Parathyroid adenoma (tissue), 2 donors: ENCODE results near the gene ITGB5.

Experiments used
- H2AFZ ChIP-seq: fragments of 300-600 bp; sonication (generic); one replicate; pipeline ENCODE4 v1.7.0; 2017; ENCODE audit warnings: antibody characterized with exemption, mild to moderate bottlenecking
- H3K27ac ChIP-seq: fragments of 300-600 bp; sonication (generic); one replicate; pipeline ENCODE4 v1.7.0; 2017
- H3K27me3 ChIP-seq: fragments of 300-600 bp; sonication (generic); one replicate; pipeline ENCODE4 v1.7.0; 2017; ENCODE audit warnings: low read length; ENCODE audit not compliant: control insufficient read depth, insufficient read depth
- H3K36me3 ChIP-seq: fragments of 300-600 bp; sonication (generic); one replicate; pipeline ENCODE4 v1.7.0; 2017; ENCODE audit warnings: low read length; ENCODE audit not compliant: control insufficient read depth, insufficient read depth
- H3K4me1 ChIP-seq: fragments of 300-600 bp; sonication (generic); one replicate; pipeline ENCODE4 v1.7.0; 2017; ENCODE audit warnings: control low read depth
- H3K4me2 ChIP-seq: fragments of 300-600 bp; sonication (generic); one replicate; pipeline ENCODE4 v1.7.0; 2017; ENCODE audit warnings: low read length
- H3K4me3 ChIP-seq: fragments of 300-600 bp; sonication (generic); one replicate; pipeline ENCODE4 v1.7.0; 2017; ENCODE audit warnings: low read depth, low read length
- H3K79me2 ChIP-seq: fragments of 300-600 bp; sonication (generic); one replicate; pipeline ENCODE4 v1.7.0; 2017; ENCODE audit warnings: control low read depth
- H3K9ac ChIP-seq: fragments of 300-600 bp; sonication (generic); one replicate; pipeline ENCODE4 v1.7.0; 2017; ENCODE audit warnings: mild to moderate bottlenecking
- H3K9me3 ChIP-seq: fragments of 300-600 bp; sonication (generic); one replicate; pipeline ENCODE4 v1.7.0; 2017; ENCODE audit warnings: low read length; ENCODE audit not compliant: control insufficient read depth
- TF ChIP-seq, protein P1 (sequence below): fragments of 300-600 bp; sonication (generic); IDR thresholded peaks from one replicate; pipeline ENCODE4 v1.7.0; 2017; ENCODE audit warnings: antibody characterized with exemption, mild to moderate bottlenecking
- donor health status: primary hyperparathyroidism.

Gene ITGB5

DNA sequence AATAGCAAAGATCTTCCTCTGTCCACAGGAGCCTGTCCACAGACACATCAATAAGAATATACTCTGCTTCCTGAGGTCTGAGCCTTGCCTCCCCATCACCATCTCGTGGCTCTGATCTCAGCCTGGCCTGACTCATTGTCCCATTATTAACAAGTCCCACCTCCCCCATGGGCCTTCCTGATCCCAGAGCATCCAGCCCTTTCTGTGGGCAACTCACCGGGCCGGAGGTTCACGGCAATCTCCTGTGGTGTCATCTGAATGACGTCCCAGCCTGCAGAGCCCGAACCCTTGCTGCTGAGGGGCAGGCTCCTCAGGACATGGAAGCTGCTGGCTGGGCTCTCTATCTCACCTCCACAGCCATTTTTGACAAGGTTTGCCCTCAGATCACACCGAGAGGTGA, 28.1 kb downstream of the ITGB5 start:
- no peaks in the 10 kb centered on the region for H3K27me3 ChIP-seq
- no peak overlapping the region for H3K27ac ChIP-seq
- no peaks in the 10 kb centered on the region for H3K36me3 ChIP-seq
- H2AFZ ChIP-seq, result no peak overlapping the region
- H3K9ac ChIP-seq, result no peak overlapping the region
- H3K4me2 ChIP-seq, result no peak overlapping the region
- no peak overlapping the region for H3K4me3 ChIP-seq
- peaks cover 2% of the 10 kb centered on the region for H3K79me2 ChIP-seq
- no peaks in the 10 kb centered on the region for H3K9me3 ChIP-seq
- no peaks in the 10 kb centered on the region for H3K4me1 ChIP-seq
- TF ChIP-seq, protein P1, sequence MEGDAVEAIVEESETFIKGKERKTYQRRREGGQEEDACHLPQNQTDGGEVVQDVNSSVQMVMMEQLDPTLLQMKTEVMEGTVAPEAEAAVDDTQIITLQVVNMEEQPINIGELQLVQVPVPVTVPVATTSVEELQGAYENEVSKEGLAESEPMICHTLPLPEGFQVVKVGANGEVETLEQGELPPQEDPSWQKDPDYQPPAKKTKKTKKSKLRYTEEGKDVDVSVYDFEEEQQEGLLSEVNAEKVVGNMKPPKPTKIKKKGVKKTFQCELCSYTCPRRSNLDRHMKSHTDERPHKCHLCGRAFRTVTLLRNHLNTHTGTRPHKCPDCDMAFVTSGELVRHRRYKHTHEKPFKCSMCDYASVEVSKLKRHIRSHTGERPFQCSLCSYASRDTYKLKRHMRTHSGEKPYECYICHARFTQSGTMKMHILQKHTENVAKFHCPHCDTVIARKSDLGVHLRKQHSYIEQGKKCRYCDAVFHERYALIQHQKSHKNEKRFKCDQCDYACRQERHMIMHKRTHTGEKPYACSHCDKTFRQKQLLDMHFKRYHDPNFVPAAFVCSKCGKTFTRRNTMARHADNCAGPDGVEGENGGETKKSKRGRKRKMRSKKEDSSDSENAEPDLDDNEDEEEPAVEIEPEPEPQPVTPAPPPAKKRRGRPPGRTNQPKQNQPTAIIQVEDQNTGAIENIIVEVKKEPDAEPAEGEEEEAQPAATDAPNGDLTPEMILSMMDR, result no peak

DNA sequence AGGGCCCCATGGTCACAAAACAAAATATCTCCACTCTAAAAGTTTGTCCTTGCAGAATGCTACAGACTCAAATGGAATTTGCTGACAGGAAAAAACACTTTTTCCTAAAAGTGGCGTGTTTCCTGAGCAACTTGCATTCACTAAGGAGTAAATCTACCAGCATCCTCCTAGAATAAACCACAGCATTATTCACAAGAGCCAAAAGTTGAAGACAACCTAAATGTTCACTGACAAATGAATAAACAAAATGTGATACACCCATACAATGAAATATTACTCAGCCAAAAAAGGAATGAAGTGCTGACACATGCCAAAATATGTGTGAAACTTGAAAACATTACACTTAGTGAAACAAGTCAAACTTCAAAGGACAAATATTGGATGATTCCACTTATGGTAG, 28.9 kb downstream of the ITGB5 start:
- Histone ChIP-seq H3K4me1 (no peaks in the 10 kb centered on the region), H3K9me3 (no peaks in the 10 kb centered on the region), H3K27ac (no peak overlapping the region), H3K4me3 (no peak overlapping the region), H3K79me2 (peaks cover 2% of the 10 kb centered on the region), H2AFZ (no peak overlapping the region), H3K36me3 (no peaks in the 10 kb centered on the region), H3K9ac (no peak overlapping the region), H3K4me2 (no peak overlapping the region), H3K27me3 (no peaks in the 10 kb centered on the region)
- TF ChIP-seq, protein P1, result no peak

DNA sequence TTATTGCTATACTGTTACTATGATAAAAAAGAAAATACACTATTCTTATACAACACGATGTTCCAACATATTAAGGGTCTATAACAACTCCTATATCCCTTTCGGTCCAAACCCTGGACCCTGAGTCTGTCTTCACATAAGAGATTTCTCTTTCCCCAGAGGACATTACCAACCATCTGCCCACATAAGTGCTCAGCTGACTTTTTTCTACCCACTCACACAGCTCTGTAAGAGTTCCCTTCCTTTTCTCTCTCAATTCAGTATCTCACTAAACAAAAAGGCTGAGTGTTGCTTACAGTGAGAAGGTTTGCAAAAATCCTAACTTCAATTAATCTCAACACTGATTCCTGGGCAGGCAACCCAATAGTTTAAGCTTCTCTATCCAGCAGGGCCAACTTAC, 30.5 kb downstream of the ITGB5 start:
- no peak overlapping the region for H3K9ac ChIP-seq
- H3K9me3 ChIP-seq, result no peaks in the 10 kb centered on the region
- H2AFZ ChIP-seq, result no peak overlapping the region
- TF ChIP-seq, protein P1, result no peak
- H3K4me1 ChIP-seq, result no peaks in the 10 kb centered on the region
- no peaks in the 10 kb centered on the region for H3K36me3 ChIP-seq
- no peak overlapping the region for H3K4me2 ChIP-seq
- peaks cover 2% of the 10 kb centered on the region for H3K79me2 ChIP-seq
- no peaks in the 10 kb centered on the region for H3K27me3 ChIP-seq
- H3K27ac ChIP-seq, result no peak overlapping the region
- H3K4me3 ChIP-seq, result no peak overlapping the region

DNA sequence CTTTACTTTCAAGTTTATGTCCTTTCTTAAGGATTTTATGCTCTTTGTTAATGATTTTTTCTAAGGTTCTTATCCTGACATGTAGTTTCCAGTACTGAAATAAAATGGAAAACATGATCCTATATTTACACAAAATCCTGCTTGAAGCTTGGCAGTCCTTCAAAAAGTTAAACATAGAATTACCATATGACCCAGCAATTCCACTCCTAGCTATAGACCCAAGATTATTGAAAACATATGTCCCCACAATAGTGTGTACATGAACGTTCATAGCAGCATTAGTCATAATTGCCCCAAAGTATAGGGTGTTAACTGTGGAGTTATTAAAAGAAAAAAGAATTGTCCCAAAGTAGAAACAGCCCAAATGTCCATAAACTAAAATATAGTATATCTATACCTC, 33.2 kb downstream of the ITGB5 start:
- H2AFZ ChIP-seq, result no peak overlapping the region
- H3K27me3 ChIP-seq, result no peaks in the 10 kb centered on the region
- H3K27ac ChIP-seq, result no peak overlapping the region
- TF ChIP-seq, protein P1, result no peak
- H3K4me2 ChIP-seq, result no peak overlapping the region
- no peaks in the 10 kb centered on the region for H3K4me1 ChIP-seq
- no peaks in the 10 kb centered on the region for H3K36me3 ChIP-seq
- H3K9ac ChIP-seq, result no peak overlapping the region
- no peaks in the 10 kb centered on the region for H3K9me3 ChIP-seq
- H3K79me2 ChIP-seq, result peaks cover 2% of the 10 kb centered on the region
- H3K4me3 ChIP-seq, result no peak overlapping the region

DNA sequence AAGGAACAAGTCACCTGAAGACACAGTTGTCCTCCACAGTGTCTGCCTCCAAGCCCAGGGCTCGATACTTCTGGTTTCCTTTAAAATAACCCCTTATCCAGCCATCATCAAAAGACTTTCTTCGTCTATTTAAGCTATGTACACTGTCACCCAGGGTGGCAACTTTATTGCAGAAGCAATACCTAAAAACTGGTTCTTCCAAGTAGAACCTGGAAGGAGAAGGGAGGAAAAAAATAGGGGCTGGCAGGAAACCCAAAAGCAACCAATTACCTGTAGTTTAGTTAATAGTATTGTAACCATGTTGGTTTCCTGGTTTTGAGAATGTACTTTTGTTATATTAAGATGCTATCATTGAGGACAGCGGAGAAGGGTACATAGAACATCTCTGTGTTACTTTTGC, 33.7 kb downstream of the ITGB5 start:
- no peaks in the 10 kb centered on the region for H3K27me3 ChIP-seq
- H3K4me1 ChIP-seq, result no peaks in the 10 kb centered on the region
- no peaks in the 10 kb centered on the region for H3K36me3 ChIP-seq
- H2AFZ ChIP-seq, result no peak overlapping the region
- TF ChIP-seq, protein P1, result no peak
- no peak overlapping the region for H3K4me2 ChIP-seq
- H3K27ac ChIP-seq, result no peak overlapping the region
- no peak overlapping the region for H3K9ac ChIP-seq
- H3K9me3 ChIP-seq, result no peaks in the 10 kb centered on the region
- peaks cover 2% of the 10 kb centered on the region for H3K79me2 ChIP-seq
- no peak overlapping the region for H3K4me3 ChIP-seq
